HG02885 (cell line): ENCODE data around the gene PARD3.

Source experiments
- ATAC-seq: cut with Tn5 transposase; IDR thresholded peaks from one replicate; pipeline ENCODE4 v1.9.1; 2021; ENCODE audit warnings: mild to moderate bottlenecking; ENCODE audit not compliant: unreplicated experiment, poor library complexity

The PARD3 gene

DNA sequence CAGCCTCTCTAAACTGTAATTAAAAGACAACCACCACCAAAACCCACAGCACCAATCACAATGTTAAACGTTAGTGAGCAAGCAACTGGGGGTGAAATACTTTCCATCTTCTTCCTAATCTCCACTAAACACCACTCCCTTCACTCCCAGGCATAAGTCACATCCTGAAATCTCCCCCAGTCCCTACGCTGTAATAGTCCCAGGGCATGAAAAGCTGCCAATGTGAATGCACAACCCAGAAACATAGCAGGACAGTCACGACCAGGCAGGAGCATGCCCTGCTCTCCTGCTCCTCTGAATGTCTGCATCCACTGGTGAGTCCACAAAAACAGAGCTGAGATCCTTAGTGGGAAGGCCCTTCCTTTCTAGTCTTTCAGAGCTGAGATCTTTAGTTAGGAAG is 288.9 kb downstream of the PARD3 start:
- ATAC-seq, result no peak

DNA sequence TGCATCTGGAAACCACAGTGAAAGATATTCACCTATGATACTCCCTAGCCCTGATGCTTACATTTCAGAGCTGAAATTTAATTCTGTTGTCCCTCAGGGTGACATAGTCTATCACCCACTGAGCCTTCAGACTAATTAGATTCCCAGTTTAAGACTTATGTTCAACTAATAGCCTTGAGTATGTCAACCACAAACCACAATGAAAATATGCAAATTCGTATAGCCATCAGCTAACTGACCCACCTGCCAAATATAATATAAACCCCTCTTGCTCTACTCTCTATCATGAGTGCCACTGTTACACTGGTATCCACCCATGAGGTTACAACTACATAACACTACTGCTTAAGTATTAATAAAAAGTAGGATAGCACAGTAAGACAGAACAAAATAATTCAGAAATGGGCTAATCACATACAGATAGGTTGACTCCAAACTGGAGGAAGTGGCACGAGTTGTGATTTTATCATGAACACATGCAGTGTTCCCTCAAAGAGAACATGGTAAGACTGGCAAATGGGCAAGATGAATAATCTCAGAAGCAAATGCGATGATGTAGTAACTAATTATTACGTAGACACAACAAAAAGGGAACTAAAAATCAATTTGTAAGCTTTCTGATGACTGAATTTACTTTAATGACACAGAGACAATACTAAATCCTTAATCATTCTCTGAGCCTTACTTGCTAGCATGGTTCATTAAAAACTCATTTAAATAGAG is 290.6 kb downstream of the PARD3 start:
- peak; percentile 23 for ATAC-seq

DNA sequence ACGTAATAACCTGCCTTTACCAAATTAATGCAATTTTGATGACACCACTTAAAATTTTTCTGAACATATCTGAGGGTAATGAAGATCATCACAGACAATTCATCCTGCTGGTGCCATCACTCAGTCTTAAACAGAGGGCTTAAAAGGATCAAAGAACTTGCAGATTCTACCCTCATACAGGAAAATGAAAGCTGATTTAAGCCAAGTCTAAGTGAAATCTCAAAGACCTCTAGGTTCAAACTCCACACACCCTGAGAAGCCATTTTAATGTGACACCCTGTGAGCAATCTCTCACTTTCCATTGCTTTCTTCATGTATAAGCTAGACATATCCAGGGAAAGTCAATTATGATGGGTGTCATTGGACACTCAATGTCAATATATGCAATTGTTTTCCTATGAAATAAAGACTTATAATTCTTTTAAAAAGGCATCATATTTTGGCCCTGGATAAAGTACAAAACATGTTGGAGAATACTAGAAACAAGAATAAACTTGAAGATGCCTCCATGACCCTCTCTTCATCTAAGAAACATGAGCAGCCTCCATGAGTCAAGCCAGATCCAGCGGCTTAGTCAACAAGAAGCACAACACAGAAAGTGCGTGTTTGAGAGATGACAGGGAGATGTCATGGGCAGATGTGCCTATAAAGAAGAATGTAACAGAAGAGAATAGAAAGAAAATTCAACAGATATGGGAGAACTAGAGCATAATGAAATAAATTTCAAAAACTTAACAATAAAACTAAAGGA is 291.9 kb downstream of the PARD3 start:
- no peak for ATAC-seq

DNA sequence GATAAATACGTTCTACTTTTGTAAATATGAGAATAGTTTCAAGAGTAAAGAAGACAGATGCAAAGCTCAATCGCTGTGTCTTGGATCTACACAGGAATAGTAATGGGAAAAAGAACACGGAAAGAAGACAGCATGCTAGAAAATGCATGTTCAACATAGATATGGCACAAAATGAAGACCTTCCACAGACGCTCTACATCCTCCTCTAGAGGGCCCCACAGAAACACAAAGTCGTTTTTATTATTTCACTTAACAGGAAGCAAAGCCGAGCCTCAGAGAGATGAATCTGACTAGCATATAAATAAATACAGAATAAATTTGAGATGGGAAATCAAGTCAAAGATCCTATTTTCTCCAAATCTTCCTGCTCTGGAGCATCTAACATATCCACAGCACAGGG is 292.6 kb downstream of the PARD3 start:
- ATAC-seq, result peak; percentile 78

- peak; percentile 41 for ATAC-seq
Measured at GRCh38 chr10:34520510-34520909, 294.6 kb downstream of the PARD3 start.

GRCh38 chr10:34520084-34520483 is 295.0 kb downstream of the PARD3 start:
- ATAC-seq, result no peak

GRCh38 chr10:34514290-34514689 is 300.8 kb downstream of the PARD3 start:
- ATAC-seq, result no peak

DNA sequence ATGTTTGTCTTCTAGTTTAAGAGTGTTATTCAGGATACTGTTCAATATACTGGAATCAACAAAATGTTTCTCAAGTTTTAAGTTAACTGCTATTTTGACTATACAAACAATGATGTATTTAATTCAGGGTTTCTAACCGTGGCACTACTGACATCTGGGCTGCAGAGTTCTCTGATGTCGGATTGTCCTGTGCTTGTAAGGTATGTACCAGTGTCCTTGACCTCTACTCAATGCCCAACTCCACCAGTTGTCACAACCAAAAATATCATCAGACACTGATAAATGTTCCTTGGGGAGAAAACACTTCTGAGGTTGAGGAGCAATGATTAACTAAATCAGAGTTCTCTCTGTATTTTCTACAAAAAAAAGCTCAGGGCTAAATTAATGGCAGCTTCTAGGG is 301.5 kb downstream of the PARD3 start:
- no peak for ATAC-seq

- no peak for ATAC-seq
Measured at GRCh38 chr10:34507217-34507616, 307.9 kb downstream of the PARD3 start.

- no peak for ATAC-seq
Measured at GRCh38 chr10:34506786-34507185, 308.3 kb downstream of the PARD3 start.

- ATAC-seq, result no peak
Measured at GRCh38 chr10:34505338-34505737, 309.8 kb downstream of the PARD3 start.

DNA sequence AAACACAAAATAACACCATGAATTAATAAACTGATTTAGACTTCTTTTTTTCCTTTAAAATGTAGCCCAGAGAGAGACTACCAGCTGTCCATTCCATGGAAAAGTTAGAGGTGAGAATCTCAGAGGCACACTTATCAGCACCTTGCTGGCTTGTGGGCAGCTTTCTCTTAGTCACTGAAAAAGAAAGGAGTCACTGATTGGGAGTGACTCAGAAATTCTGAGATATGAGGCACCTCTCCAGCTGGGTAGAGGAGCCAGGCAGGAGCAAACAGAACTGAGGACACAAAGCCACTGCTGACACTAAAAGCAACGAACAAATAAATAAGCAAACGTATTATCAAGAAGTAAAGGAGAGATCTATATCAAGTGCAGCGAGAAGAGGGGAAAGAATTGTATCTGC is 310.6 kb downstream of the PARD3 start:
- no peak for ATAC-seq

DNA sequence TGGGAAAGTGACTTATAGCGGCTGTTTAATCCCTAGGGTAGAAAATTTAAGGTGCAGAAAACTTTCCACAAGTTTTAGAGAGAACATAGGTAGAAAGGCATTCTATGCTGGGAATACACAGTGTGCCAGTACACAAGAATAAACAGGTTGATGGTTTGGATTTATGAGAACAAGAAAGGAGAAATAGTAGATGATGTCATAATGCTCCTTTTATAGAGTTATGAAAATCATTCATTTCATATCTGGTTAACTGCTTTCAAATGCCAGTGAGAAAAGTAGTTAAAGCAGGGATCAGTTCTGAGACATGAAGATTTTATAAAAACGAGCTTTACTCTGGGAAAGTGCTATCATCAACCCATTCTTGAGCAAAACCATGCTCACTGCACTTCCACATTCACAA is 311.4 kb downstream of the PARD3 start:
- no peak for ATAC-seq

DNA sequence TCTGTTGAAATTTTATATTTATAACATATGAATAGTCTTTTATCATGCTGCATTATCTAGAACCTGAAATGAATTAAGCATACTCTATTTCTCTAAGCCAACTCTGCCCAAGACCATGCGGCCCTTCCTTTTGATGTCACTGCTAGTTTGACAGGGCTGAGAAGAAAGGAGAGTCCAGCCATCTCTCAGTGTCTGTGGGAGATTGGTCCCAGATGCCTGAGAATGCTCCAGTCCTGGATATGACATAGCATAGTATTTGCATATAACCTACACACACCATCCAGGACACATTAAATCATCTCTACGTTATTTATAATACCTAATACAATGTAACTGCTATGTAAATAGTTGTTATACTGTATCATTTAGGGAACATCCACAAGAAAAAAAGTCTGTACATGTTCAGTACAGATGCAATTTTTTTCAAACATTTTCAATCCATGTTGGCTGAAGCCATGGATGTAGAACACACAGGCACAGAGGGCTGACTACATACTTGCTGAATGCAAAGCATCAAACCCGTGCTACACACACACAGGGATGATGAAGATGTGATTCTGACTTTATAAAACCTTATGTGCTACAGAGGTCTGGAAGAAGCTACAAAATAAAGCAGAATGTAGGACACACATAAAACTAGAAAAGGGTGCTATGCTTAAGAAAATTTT is 315.4 kb downstream of the PARD3 start:
- ATAC-seq, result no peak

- ATAC-seq, result no peak
Measured at GRCh38 chr10:34498821-34499220, 316.3 kb downstream of the PARD3 start.

- no peak for ATAC-seq
Measured at GRCh38 chr10:34495938-34496337, 319.2 kb downstream of the PARD3 start.

- ATAC-seq, result no peak
Measured at GRCh38 chr10:34494012-34494411, 321.1 kb downstream of the PARD3 start.

GRCh38 chr10:34492081-34492480 is 323.0 kb downstream of the PARD3 start:
- ATAC-seq, result no peak

- no peak for ATAC-seq
Measured at GRCh38 chr10:34491678-34492077, 323.4 kb downstream of the PARD3 start.

DNA sequence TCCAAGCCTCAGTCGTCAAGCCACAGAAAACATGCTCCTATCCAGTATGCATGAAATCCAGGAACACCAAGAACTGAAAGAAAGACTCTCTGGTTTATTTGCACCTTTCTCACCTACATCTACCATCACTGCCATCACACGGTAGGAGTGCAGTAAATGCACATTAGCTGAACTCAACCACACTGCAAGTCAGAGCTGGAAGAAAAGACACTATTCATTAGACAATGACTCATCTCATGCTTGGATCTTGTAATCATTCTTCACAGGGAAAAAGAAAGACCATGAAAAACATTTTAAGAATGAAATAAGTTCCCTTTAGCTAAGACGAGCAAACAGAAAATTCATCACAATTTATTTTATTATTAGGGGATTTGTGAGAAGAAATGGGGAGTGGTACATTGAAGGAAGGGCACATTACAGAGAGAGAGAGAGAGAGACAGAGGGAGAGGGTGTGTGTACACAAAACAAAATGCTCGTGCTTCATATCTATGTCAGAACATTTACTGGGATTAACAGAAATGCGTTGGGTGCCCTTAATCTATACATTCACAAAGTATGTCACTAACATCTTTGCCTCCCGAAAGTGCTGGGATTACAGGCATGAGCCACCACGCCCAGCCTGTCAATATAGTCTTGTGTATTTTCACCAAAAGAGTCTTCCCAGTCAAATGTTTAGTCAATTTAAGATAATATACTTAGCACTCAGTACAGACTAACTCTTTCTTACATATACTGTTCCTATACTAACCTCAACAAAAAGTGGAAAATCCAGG is 324.9 kb downstream of the PARD3 start:
- ATAC-seq, result no peak

DNA sequence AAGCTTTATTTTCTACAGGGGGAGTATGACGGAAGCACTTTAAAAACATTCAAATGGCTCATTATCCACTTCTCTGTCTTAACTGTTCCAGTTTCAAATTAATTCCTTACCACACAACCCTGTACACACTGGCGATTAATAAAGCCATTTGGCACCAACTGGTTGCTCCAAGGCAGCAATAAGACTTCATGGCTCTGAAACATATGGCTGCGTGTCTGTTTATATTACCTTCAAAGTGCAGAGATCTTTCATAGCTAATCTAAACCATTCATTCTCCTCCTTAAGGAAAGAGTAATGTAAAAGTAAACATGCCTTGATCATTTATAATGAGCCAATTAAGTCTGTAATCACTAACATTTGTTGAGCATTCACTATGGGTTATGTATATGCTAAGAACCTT is 325.7 kb downstream of the PARD3 start:
- ATAC-seq, result no peak
